GM12891 (cell line): ENCODE results near the gene KNDC1.

Source experiments
- POLR2A ChIP-seq: IDR thresholded peaks from 2 replicates; pipeline ENCODE4 v1.6.1; 2011; ENCODE audit warnings: low read depth, low read length, control low read depth
- POLR2AphosphoS5 ChIP-seq: IDR thresholded peaks from 2 replicates; pipeline ENCODE4 v1.6.1; 2011; ENCODE audit warnings: low read depth, low read length, control low read depth
- TAF1 ChIP-seq: IDR thresholded peaks from 2 replicates; pipeline ENCODE4 v1.6.1; 2011; ENCODE audit warnings: low read depth, low read length, control low read depth

GRCh38 chr10:133162178-133162909 is 2.3 kb downstream of the KNDC1 start:
- no peak for TF ChIP-seq POLR2AphosphoS5
- no peak for TF ChIP-seq POLR2A
- TF ChIP-seq TAF1 = no peak
